MM.1S (cell line): ENCODE results near the gene GAB3.

Experiments used
- DNase-seq: peaks from one replicate; pipeline ENCODE4 v3.0.0-alpha.2; 2015
- H2AFZ ChIP-seq: fragments of 300-600 bp; sonication (generic); 2 replicates; pipeline ENCODE4 v1.6.0; 2016; ENCODE audit warnings: antibody characterized with exemption, low read length
- H3F3A ChIP-seq: fragments of 300-600 bp; sonication (generic); 2 replicates; pipeline ENCODE4 v1.6.1; 2016; ENCODE audit warnings: mild to moderate bottlenecking, antibody characterized with exemption, low read length, moderate library complexity, mixed read lengths; ENCODE audit not compliant: insufficient read depth
- H3K27ac ChIP-seq: fragments of 300-600 bp; sonication (generic); 2 replicates; pipeline ENCODE4 v1.5.1; 2016; ENCODE audit warnings: mild to moderate bottlenecking, low read length
- H3K27me3 ChIP-seq: fragments of 300-600 bp; sonication (generic); replicated peaks from 2 replicates; pipeline ENCODE4 v1.6.0; 2016; ENCODE audit warnings: low read length; ENCODE audit not compliant: insufficient read depth
- H3K36me3 ChIP-seq: fragments of 300-600 bp; sonication (generic); replicated peaks from 2 replicates; pipeline ENCODE4 v1.6.1; 2016; ENCODE audit warnings: mild to moderate bottlenecking, low read length, mixed read lengths; ENCODE audit not compliant: insufficient read depth
- H3K4me1 ChIP-seq: fragments of 300-600 bp; sonication (generic); 2 replicates; pipeline ENCODE4 v1.6.1; 2016; ENCODE audit warnings: low read length, mixed read lengths
- H3K4me2 ChIP-seq: fragments of 300-600 bp; sonication (generic); 2 replicates; pipeline ENCODE4 v1.6.0; 2016; ENCODE audit warnings: low read depth, low read length
- H3K4me3 ChIP-seq: fragments of 300-600 bp; sonication (generic); 2 replicates; pipeline ENCODE4 v1.5.1; 2016; ENCODE audit warnings: low read length, mixed read lengths
- H3K79me2 ChIP-seq: fragments of 300-600 bp; sonication (generic); 2 replicates; pipeline ENCODE4 v1.6.1; 2016; ENCODE audit warnings: mixed run types, low read length, mixed read lengths
- H3K9ac ChIP-seq: fragments of 300-600 bp; sonication (generic); 2 replicates; pipeline ENCODE4 v1.6.1; 2016; ENCODE audit warnings: low read length, mixed read lengths
- H3K9me2 ChIP-seq: fragments of 300-600 bp; sonication (generic); replicated peaks from 2 replicates; pipeline ENCODE4 v1.6.1; 2016; ENCODE audit warnings: mild to moderate bottlenecking, low read length, mixed read lengths; ENCODE audit not compliant: insufficient read depth
- H3K9me3 ChIP-seq: fragments of 300-600 bp; sonication (generic); replicated peaks from 2 replicates; pipeline ENCODE4 v1.6.1; 2016; ENCODE audit warnings: mild to moderate bottlenecking, low read length, mixed read lengths; ENCODE audit not compliant: insufficient read depth
- H4K20me1 ChIP-seq: fragments of 300-600 bp; sonication (generic); 2 replicates; pipeline ENCODE4 v1.6.1; 2016; ENCODE audit warnings: mild to moderate bottlenecking, low read length, moderate library complexity, mixed read lengths; ENCODE audit not compliant: insufficient read depth
- CTCF ChIP-seq: fragments of 300-600 bp; sonication (generic); IDR thresholded peaks from 2 replicates; pipeline ENCODE4 v1.5.1; 2016; ENCODE audit warnings: antibody characterized with exemption, low read length, mixed read lengths
- EZH2 ChIP-seq: fragments of 300-600 bp; sonication (generic); optimal IDR thresholded peaks from 2 replicates; pipeline ENCODE3; 2017; ENCODE audit warnings: low read depth, mild to moderate bottlenecking, antibody characterized with exemption, low read length, mixed read lengths
- EZH2phosphoT487 ChIP-seq: fragments of 300-600 bp; sonication (generic); IDR thresholded peaks from 2 replicates; pipeline ENCODE4 v1.6.1; 2018; ENCODE audit warnings: antibody characterized with exemption, low read length

GAB3 gene

GRCh38 chrX:154739952-154740465 lies 10.9 kb downstream of the GAB3 start:
- TF ChIP-seq CTCF (no peak), EZH2phosphoT487 (no peak), EZH2 (no peak)
- Histone ChIP-seq H3K9me3 (no peaks in the 10 kb centered on the region), H3K27ac (no peak overlapping the region), H3F3A (no peaks in the 10 kb centered on the region), H3K4me2 (no peak overlapping the region), H3K4me1 (no peaks in the 10 kb centered on the region), H3K4me3 (no peak overlapping the region), H3K9ac (no peak overlapping the region), H3K79me2 (no peaks in the 10 kb centered on the region), H3K9me2 (no peaks in the 10 kb centered on the region), H4K20me1 (no peaks in the 10 kb centered on the region), H3K36me3 (no peaks in the 10 kb centered on the region), H3K27me3 (no peaks in the 10 kb centered on the region), H2AFZ (no peak overlapping the region)
- DNase-seq, result no peak

GRCh38 chrX:154738011-154738738 lies 12.7 kb downstream of the GAB3 start:
- TF ChIP-seq EZH2phosphoT487 (no peak), CTCF (no peak), EZH2 (no peak)
- H3K27me3 ChIP-seq, result no peaks in the 10 kb centered on the region
- no peak overlapping the region for H3K9ac ChIP-seq
- H3F3A ChIP-seq, result no peaks in the 10 kb centered on the region
- H3K27ac ChIP-seq, result no peak overlapping the region
- H3K36me3 ChIP-seq, result no peaks in the 10 kb centered on the region
- no peaks in the 10 kb centered on the region for H3K79me2 ChIP-seq
- DNase-seq, result no peak
- no peak overlapping the region for H2AFZ ChIP-seq
- H3K9me2 ChIP-seq, result no peaks in the 10 kb centered on the region
- H4K20me1 ChIP-seq, result no peaks in the 10 kb centered on the region
- H3K4me3 ChIP-seq, result no peak overlapping the region
- H3K9me3 ChIP-seq, result no peaks in the 10 kb centered on the region
- no peaks in the 10 kb centered on the region for H3K4me1 ChIP-seq
- no peak overlapping the region for H3K4me2 ChIP-seq

DNA sequence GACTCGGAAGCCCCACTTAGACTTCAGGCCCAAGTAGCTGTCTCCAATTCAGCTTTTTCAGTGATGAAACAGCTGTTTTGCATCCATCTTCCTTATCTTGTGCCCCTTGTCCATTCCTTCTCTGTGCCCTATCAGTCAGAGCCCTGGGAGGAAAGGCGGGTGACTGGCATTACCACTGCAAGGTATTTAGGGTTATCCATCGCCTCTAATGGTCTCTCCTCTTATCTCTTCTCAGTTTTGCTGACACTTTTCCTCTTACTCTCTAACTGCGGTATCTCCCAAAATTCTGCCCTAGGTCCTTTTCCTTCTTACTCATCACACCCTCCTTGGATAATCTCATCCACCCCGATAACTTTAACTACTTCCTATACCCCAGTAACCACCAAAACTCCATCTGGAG lies 13.7 kb downstream of the GAB3 start:
- no peaks in the 10 kb centered on the region for H3F3A ChIP-seq
- no peak overlapping the region for H2AFZ ChIP-seq
- DNase-seq, result no peak
- no peaks in the 10 kb centered on the region for H3K36me3 ChIP-seq
- H3K27ac ChIP-seq, result no peak overlapping the region
- H3K9me2 ChIP-seq, result no peaks in the 10 kb centered on the region
- no peaks in the 10 kb centered on the region for H4K20me1 ChIP-seq
- H3K4me2 ChIP-seq, result no peak overlapping the region
- H3K27me3 ChIP-seq, result no peaks in the 10 kb centered on the region
- no peak overlapping the region for H3K4me3 ChIP-seq
- H3K4me1 ChIP-seq, result no peaks in the 10 kb centered on the region
- TF ChIP-seq EZH2, result no peak
- TF ChIP-seq EZH2phosphoT487, result no peak
- no peak for TF ChIP-seq CTCF
- no peaks in the 10 kb centered on the region for H3K9me3 ChIP-seq
- no peak overlapping the region for H3K9ac ChIP-seq
- H3K79me2 ChIP-seq, result no peaks in the 10 kb centered on the region
